ENCODE data around the gene ARL8B.

The ARL8B gene

DNA sequence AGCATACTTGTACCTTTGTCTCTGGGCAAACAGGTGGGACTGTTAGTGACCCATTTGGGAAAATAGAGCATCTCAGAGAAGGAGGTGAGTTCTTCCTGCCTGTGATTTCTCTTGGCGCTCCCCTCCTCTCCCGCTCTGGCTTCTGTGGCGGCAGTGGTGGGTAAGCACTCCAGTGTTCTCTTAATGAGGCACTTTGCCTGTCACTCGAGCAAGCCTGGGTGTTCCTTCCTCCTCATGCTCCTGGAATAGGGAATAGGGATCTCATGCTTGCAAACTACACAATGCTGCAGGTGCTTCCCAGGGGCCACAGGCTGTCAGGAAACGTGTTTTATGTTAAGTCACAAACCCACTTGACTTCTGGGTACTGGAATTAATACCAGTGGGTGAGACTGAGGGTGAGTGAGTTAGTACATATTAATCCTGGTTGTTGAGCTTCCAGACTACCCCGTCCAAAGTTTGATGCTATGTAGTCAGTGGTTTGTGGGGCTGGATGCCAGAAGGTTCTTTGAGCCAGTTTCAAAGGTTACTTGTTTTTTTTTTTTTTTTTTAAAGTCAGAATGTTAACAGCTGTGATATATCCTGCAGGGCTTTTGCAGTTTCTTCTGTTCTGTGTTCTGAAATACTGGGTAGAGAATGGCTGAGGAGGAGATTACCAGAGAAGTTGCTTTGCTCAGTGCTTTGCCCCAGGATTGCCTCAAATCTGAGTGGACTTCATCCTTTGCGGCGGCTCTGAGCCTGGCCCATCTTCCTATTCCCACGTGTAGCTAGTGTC, 95.9 kb downstream of the ARL8B start:
- no peak for DNase-seq

GRCh38 chr3:5218815-5219214, 96.7 kb downstream of the ARL8B start:
- no peak for DNase-seq

DNA sequence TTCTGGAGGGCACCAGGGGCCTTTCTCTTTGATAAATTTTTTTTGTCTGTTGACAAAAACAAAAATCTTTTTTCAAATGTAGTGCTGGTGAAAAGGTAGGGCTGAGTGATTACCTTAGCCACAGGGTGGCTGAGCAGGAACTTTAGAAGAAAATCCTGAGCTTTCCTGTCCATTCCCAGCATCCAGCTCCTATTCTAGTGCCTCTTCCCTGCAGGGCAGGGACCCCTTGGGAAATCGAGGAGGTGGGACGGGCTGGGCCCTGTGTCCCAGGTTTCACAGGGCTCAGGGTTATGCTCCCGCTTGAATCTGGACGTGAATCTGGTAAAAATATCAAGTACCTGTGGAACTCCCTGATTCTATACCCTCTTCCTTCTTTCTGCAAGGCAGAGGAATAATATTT, 97.1 kb downstream of the ARL8B start:
- no peak for DNase-seq

DNA sequence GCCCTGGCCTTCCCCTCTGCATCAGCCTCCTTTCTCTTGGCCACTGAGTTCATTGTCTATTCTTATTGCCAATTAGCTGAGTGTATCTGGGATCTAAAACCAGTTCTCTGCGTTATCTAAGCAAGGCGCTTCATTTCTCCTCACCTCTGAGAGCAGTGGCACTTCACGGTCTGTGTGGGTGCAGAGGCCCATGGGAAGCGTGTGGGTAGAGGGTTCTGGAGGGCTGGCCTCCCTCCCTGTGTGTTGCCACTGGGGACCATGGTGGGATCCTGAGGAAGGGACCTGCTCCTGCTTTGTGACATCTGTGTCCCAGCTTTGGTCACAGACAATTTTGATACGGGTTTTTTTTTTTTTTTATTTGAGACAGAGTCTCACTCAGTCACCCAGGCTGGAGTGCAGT, 98.1 kb downstream of the ARL8B start:
- no peak for DNase-seq

- no peak for DNase-seq
Observed at GRCh38 chr3:5220667-5221431, 98.8 kb downstream of the ARL8B start.

DNA sequence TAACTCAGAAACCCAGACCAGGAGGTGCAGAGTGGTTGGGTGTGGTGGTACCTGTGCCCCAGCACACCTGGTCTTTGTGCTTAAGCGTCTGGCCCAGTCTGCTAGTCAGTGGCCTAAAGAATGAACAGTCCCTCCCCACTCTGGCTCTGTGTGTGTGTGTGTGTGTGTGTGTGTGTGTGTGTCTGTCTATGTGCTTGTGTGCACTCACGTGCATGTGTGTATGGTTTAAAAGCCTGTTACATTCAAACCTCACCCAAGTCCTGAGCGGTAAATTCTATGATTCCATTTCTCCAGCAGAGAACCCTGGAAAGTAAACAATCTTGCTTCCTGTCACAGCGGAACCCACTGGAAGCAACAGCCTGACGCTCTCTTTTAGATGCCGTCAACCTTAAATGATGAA, 99.6 kb downstream of the ARL8B start:
- no peak for DNase-seq

DNA sequence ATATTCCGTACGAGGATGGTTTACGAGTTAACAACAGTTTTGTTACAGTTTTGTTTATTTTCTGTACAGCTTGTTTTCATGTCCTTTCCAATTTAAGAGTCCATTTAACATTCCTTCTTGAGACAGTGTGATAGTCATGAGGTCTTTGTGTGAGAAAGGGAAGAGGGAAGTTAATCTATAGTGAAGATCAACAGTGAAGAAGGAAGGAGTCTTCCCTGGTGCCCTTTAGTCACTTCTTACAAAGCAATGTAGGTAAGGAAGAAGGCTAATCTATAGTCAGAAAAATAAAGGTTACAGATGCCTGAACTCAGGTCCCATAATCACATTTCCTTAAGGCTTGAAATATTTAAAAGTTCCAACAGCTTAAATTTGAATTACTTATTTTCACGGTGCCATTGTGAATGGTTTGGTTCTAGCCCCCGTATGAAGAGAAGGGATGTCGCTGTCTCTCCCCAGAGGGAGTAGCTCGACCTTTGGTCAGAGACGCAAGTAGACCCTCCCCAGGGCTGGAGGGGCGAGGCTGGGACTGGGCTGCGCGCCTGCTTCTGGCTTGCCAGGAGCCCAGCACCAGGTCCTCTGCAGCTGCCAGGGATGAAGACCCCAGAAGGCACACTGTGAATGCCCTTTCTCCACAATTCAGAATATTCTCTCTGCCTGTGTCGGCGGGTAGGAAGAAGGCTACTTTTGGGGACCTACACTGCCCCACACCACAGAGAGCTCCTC, 100.4 kb downstream of the ARL8B start:
- no peak for DNase-seq

DNA sequence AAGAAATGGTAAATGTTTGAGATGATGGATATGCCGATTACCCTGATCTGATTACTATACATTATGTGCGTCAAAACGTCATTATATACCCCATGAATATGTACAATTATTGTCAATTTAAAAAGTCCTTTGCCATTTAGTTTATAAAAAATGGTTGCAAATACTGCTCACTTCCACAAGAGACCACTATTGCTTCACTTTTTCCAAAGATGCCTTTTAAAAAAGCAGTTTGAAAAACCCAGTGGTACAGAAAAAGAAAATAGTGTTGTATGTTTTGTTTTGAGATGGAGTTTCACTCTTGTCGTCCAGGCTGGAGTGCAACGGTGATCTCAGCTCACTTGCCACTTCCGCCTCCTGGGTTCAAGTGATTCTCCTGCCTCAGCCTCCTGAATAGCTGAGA, 104.7 kb downstream of the ARL8B start:
- DNase-seq = no peak

DNA sequence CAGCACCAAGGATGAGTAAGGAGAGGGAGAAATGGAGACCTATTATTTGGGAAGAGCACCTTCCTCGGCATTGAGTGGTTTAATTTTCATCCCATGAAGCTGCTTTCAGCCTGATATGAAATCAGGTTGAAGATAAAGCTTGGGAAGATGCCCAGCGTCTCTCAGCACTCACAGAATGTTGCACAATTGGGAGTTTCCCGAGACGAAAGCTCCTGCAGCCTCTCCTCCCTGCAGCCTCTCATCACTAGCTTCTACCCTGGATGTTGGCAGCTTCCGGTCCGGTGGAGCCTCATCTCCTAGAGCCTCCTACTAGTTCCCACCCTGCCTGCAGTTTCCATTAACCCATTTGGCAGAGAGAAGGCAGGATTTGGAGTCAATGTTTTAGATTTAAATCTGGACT, 105.7 kb downstream of the ARL8B start:
- DNase-seq = no peak

GRCh38 chr3:5229414-5229813, 107.3 kb downstream of the ARL8B start:
- DNase-seq = no peak

All from activated CD8-positive, alpha-beta memory T cell treated with anti-CD3 and anti-CD28 coated beads for 24 hours (primary cell).